Panc1 (cell line): ENCODE measurements around the gene LRRC3B. TPM values are rescaled to one million over a fixed set of nuclear protein-coding genes. Genes with fewer than 3 reads are reported as not detected.
"Not testable (repeated sequence)": the region's sequence is repeated elsewhere in the genome, so short reads cannot be mapped to it uniquely, and the experiment has no call there.

Experiments
- ATAC-seq: fragments of 200-7000 bp; cut with Tn5 transposase; 2 replicates; pipeline ENCODE4 v1.9.1; 2020; ENCODE audit warnings: mild to moderate bottlenecking, moderate library complexity
- BruUV-seq: library from RNA; stranded (reverse); fragments of 400-500 nt; replicated peaks from 2 replicates; lab custom pipeline; 2021; lab: Mats Ljungman, UMichigan
- CTCF ChIA-PET: fragments of 300-600 bp; sonication (Branson Sonifier 250); formaldehyde crosslinking; loops from one replicate; lab custom pipeline; 2022; ENCODE audit warnings: antibody characterized with exemption; lab: Charles Lee
- POLR2A ChIA-PET: fragments of 300-600 bp; sonication (Branson Sonifier 250); formaldehyde crosslinking; loops from one replicate; lab custom pipeline; 2022; ENCODE audit warnings: antibody characterized with exemption; lab: Charles Lee
- DNase-seq: peaks from one replicate; pipeline ENCODE4 v3.0.0-alpha.2; 2010; ENCODE audit warnings: low read depth, low spot score
- H3K27ac ChIP-seq: 2 replicates; pipeline ENCODE4 v1.5.1; 2011; ENCODE audit warnings: mild to moderate bottlenecking, low read length, inconsistent platforms
- H3K27me3 ChIP-seq: fragments of 200-500 bp; sonication (Bioruptor generic); 2 replicates; pipeline ENCODE4 v1.6.0; 2014; ENCODE audit warnings: low read length, inconsistent platforms; ENCODE audit not compliant: control insufficient read depth, insufficient read depth
- H3K36me3 ChIP-seq: fragments of 200-500 bp; sonication (Bioruptor generic); 2 replicates; pipeline ENCODE4 v1.5.1; 2014; ENCODE audit warnings: inconsistent platforms, mild to moderate bottlenecking, low read length, moderate library complexity; ENCODE audit not compliant: control insufficient read depth, insufficient read depth
- H3K4me1 ChIP-seq: 2 replicates; pipeline ENCODE4 v1.5.1; 2011; ENCODE audit warnings: inconsistent platforms, mild to moderate bottlenecking, low read length, moderate library complexity; ENCODE audit not compliant: control insufficient read depth, insufficient read depth
- H3K4me3 ChIP-seq, 2 experiments: 2 replicates each; pipeline ENCODE4 v1.5.1; 2011 to 2012; ENCODE audit warnings: low read depth in 2 of 2, low read length in 2 of 2, mild to moderate bottlenecking in 2 of 2, inconsistent platforms in 1 of 2, moderate library complexity in 1 of 2
- H3K9me3 ChIP-seq: fragments of 200-500 bp; sonication (Bioruptor generic); 2 replicates; pipeline ENCODE4 v1.5.1; 2014; ENCODE audit warnings: low read depth, mild to moderate bottlenecking, inconsistent platforms, low read length, moderate library complexity; ENCODE audit not compliant: control insufficient read depth, insufficient read depth
- CTCF ChIP-seq: fragments of 450-650 bp; IDR thresholded peaks from 2 replicates; pipeline ENCODE4 v1.5.1; 2017; ENCODE audit warnings: mild to moderate bottlenecking
- POLR2AphosphoS5 ChIP-seq: IDR thresholded peaks from 2 replicates; pipeline ENCODE4 v1.6.1; 2012; ENCODE audit warnings: mild to moderate bottlenecking, low read depth, low read length, moderate library complexity
- REST ChIP-seq, 2 experiments: IDR thresholded peaks; 2 replicates each; pipeline ENCODE4 v1.6.1; 2011 to 2012; ENCODE audit warnings: low read depth in 2 of 2, control low read depth in 1 of 2, low read length in 1 of 2, mild to moderate bottlenecking in 1 of 2, moderate library complexity in 1 of 2; ENCODE audit not compliant: insufficient read depth in 1 of 2
- SIN3A ChIP-seq: IDR thresholded peaks from 2 replicates; pipeline ENCODE4 v1.6.1; 2012; ENCODE audit warnings: low read depth, mild to moderate bottlenecking, low read length, moderate library complexity, borderline replicate concordance; ENCODE audit not compliant: insufficient read depth
- TCF7L2 ChIP-seq: IDR thresholded peaks from 2 replicates; pipeline ENCODE4 v1.6.1; 2011; ENCODE audit warnings: mild to moderate bottlenecking, low read depth, low read length, inconsistent platforms
- in situ Hi-C: cut with HindIII; loops from 2 replicates; pipeline ENCODE4 v1.10.0; 2016; ENCODE audit warnings: low sequenced_read_pairs, low pct_unique_long_range_greater_than_20kb
- intact Hi-C: fragments of 100-400 bp; cut with micrococcal nuclease; formaldehyde crosslinking; loops from one replicate; pipeline ENCODE4 v1.10.0; 2022; ENCODE audit not compliant: unreplicated experiment
- total RNA-seq: library from RNA; stranded (reverse); gene quantifications from one replicate; pipeline ENCODE4 v1.2.1, GENCODE V29; 2021; ENCODE audit not compliant: unreplicated experiment

LRRC3B gene
- total RNA-seq, 1 experiment from 2014 or later = not detected

GRCh38 chr3:26592451-26592850 is 30.1 kb upstream of the LRRC3B start:
- Histone ChIP-seq H3K4me1 (no peaks in the 10 kb centered on the region), H3K36me3 (no peaks in the 10 kb centered on the region), H3K4me3 (no peak overlapping the region), H3K27me3 (no peaks in the 10 kb centered on the region), H3K9me3 (no peaks in the 10 kb centered on the region), H3K27ac (no peak overlapping the region)
- ChIA-PET CTCF (no interaction called here), POLR2A (no interaction called here)
- no peak for TF ChIP-seq TCF7L2
- no peak for TF ChIP-seq CTCF
- TF ChIP-seq SIN3A = no peak
- no peak for TF ChIP-seq POLR2AphosphoS5
- TF ChIP-seq REST (IDR thresholded peaks at IDR 0.05; ENCODE audit: insufficient read depth in 1 of 2, low read depth in 2 of 2, low read length in 1 of 2) = no peak
- BruUV-seq = no TSS peak
- no peak for ATAC-seq
- no peak for DNase-seq
- intact Hi-C loops (no loop called here), in situ Hi-C loops (no loop called here)

GRCh38 chr3:26596335-26596734 is 26.2 kb upstream of the LRRC3B start:
- CTCF ChIA-PET = no interaction called here
- ATAC-seq = no peak
- TF ChIP-seq POLR2AphosphoS5 = no peak
- TF ChIP-seq TCF7L2 = no peak
- TF ChIP-seq REST (IDR thresholded peaks at IDR 0.05; ENCODE audit: insufficient read depth in 1 of 2, low read depth in 2 of 2, low read length in 1 of 2) = no peak
- no peak for TF ChIP-seq SIN3A
- no peak for TF ChIP-seq CTCF
- BruUV-seq = no TSS peak
- no peaks in the 10 kb centered on the region for H3K36me3 ChIP-seq
- in situ Hi-C loops (no loop called here), intact Hi-C loops (no loop called here)
- H3K9me3 ChIP-seq = no peaks in the 10 kb centered on the region
- no peak overlapping the region for H3K4me3 ChIP-seq
- no peaks in the 10 kb centered on the region for H3K4me1 ChIP-seq
- no peaks in the 10 kb centered on the region for H3K27me3 ChIP-seq
- no peak overlapping the region for H3K27ac ChIP-seq
- no peak for DNase-seq
- POLR2A ChIA-PET = no interaction called here

GRCh38 chr3:26603311-26603710 is 19.3 kb upstream of the LRRC3B start:
- POLR2A ChIA-PET, intact Hi-C loops, H3K27me3 ChIP-seq, DNase-seq, CTCF ChIA-PET, H3K9me3 ChIP-seq, H3K4me1 ChIP-seq, H3K27ac ChIP-seq, BruUV-seq, ATAC-seq, in situ Hi-C loops, H3K4me3 ChIP-seq, H3K36me3 ChIP-seq: not testable (repeated sequence)

GRCh38 chr3:26603771-26604170 is 18.8 kb upstream of the LRRC3B start:
- BruUV-seq, in situ Hi-C loops, intact Hi-C loops, ATAC-seq, H3K4me1 ChIP-seq, DNase-seq, CTCF ChIA-PET, H3K27ac ChIP-seq, H3K36me3 ChIP-seq, H3K9me3 ChIP-seq, H3K27me3 ChIP-seq, POLR2A ChIA-PET, H3K4me3 ChIP-seq: not testable (repeated sequence)
